Prostate gland (tissue), 2 donors: ENCODE measurements around the gene ELOVL5. TPM values are rescaled to one million over a fixed set of nuclear protein-coding genes. Genes with fewer than 3 reads are reported as not detected.

Experiments
- DNase-seq: peaks from one replicate; pipeline ENCODE4 v3.0.0-alpha.2; 2019; ENCODE audit warnings: low spot score
- H3K27ac ChIP-seq, 2 donors: fragments of 200-600 bp; sonication (generic); 2 replicates each; pipeline ENCODE4 v1.5.1; 2017 to 2019
- H3K27me3 ChIP-seq: fragments of 200-600 bp; sonication (generic); replicated peaks from 2 replicates; pipeline ENCODE4 v1.5.1; 2019; ENCODE audit not compliant: insufficient read depth
- H3K36me3 ChIP-seq, 2 donors: fragments of 200-600 bp; sonication (generic); 1 replicate in 1 of 2; 2 replicates in 1 of 2; pipeline versions ENCODE4 v1.5.1 to v1.8.1; 2017 to 2019
- H3K4me1 ChIP-seq: fragments of 200-600 bp; sonication (generic); replicated peaks from 2 replicates; pipeline ENCODE4 v1.5.1; 2019
- H3K4me3 ChIP-seq, 2 donors: fragments of 200-600 bp; sonication (generic); 2 replicates each; pipeline ENCODE4 v1.5.1; 2017 to 2019
- H3K9me3 ChIP-seq: fragments of 200-600 bp; sonication (generic); 2 replicates; pipeline ENCODE4 v1.5.1; 2017
- CTCF ChIP-seq, 4 experiments: fragments of 200-600 bp in 2 of 4; fragments of 450-650 bp in 2 of 4; sonication (generic) in 2 of 4; IDR thresholded peaks; 1 replicate in 3 of 4; 2 replicates in 1 of 4; pipeline ENCODE4 v1.5.1; 2016 to 2019; ENCODE audit warnings: antibody characterized with exemption in 4 of 4, mild to moderate bottlenecking in 2 of 4, moderate library complexity in 2 of 4
- POLR2A ChIP-seq: fragments of 450-650 bp; IDR thresholded peaks from one replicate; pipeline ENCODE4 v1.6.1; 2016; ENCODE audit warnings: antibody characterized with exemption, mild to moderate bottlenecking
- POLR2AphosphoS5 ChIP-seq: sonication (generic); formaldehyde crosslinking; IDR thresholded peaks from one replicate; pipeline ENCODE4 v1.6.1; 2017; ENCODE audit warnings: antibody characterized with exemption
- WGBS: methylation state at CpG from one replicate; pipeline ENCODE4 v1.1.5; 2018; 5-methylcytosine and 5-hydroxymethylcytosine counted together
- intact Hi-C: fragments of 100-400 bp; cut with DNase I; formaldehyde crosslinking; loops from one replicate; pipeline ENCODE4 v1.14.2; 2022
- total RNA-seq, 2 donors: library from RNA; depleted of rRNA; stranded (reverse); fragments of >200 nt; gene quantifications; one replicate each; pipeline ENCODE4 v1.1.0, GENCODE V29; 2016

ELOVL5 gene
- total RNA-seq, 2 donors from 2014 or later: 193 to 353 TPM

- no peak for TF ChIP-seq POLR2A
- no peak for TF ChIP-seq POLR2AphosphoS5
- TF ChIP-seq CTCF (IDR thresholded peaks at IDR 0.05): no peak
- H3K27me3 ChIP-seq: no peaks in the 10 kb centered on the region
- 71% methylated on average over 4 of the region's 4 CpGs for WGBS
- no peak for DNase-seq
- H3K9me3 ChIP-seq: no peaks in the 10 kb centered on the region
- no peak overlapping the region for H3K27ac ChIP-seq
- no peaks in the 10 kb centered on the region for H3K36me3 ChIP-seq
- intact Hi-C loops: no loop called here
- no peaks in the 10 kb centered on the region for H3K4me1 ChIP-seq
- H3K4me3 ChIP-seq: no peak overlapping the region
Observed at GRCh38 chr6:53361549-53362031, 12.8 kb upstream of the ELOVL5 start.

- no peak for DNase-seq
- no peaks in the 10 kb centered on the region for H3K27me3 ChIP-seq
- no peaks in the 10 kb centered on the region for H3K4me1 ChIP-seq
- no peaks in the 10 kb centered on the region for H3K36me3 ChIP-seq
- WGBS: 64% methylated on average over 10 of the region's 10 CpGs
- no peaks in the 10 kb centered on the region for H3K9me3 ChIP-seq
- H3K4me3 ChIP-seq: peak overlapping the region; percentile 58 to 64
- intact Hi-C loops: no loop called here
- TF ChIP-seq CTCF (IDR thresholded peaks at IDR 0.05): no peak
- TF ChIP-seq POLR2A: no peak
- no peak for TF ChIP-seq POLR2AphosphoS5
- H3K27ac ChIP-seq: peak overlapping the region; percentile 91 to 95
Observed at GRCh38 chr6:53360093-53360912, 11.6 kb upstream of the ELOVL5 start.

- Histone ChIP-seq H3K27me3 (no peaks in the 10 kb centered on the region), H3K36me3 (no peaks in the 10 kb centered on the region), H3K4me3 (peak overlapping the region; percentile 58 to 64), H3K27ac (peak overlapping the region; percentile 91 to 95), H3K4me1 (no peaks in the 10 kb centered on the region), H3K9me3 (no peaks in the 10 kb centered on the region)
- no peak for DNase-seq
- WGBS: 1% methylated on average over 10 of the region's 10 CpGs
- no peak for TF ChIP-seq POLR2A
- TF ChIP-seq POLR2AphosphoS5: no peak
- no peak for TF ChIP-seq CTCF (IDR thresholded peaks at IDR 0.05)
- intact Hi-C loops: loop anchor here (10.0 kb wide), 1 partner anchor 125 kb away; no protein-coding TSS in a partner anchor
Observed at GRCh38 chr6:53359843-53360092, 11.0 kb upstream of the ELOVL5 start.

- H3K4me1 ChIP-seq: no peaks in the 10 kb centered on the region
- peak; percentile 94 for DNase-seq
- no peaks in the 10 kb centered on the region for H3K27me3 ChIP-seq
- no peaks in the 10 kb centered on the region for H3K9me3 ChIP-seq
- peak overlapping the region; percentile 58 to 64 for H3K4me3 ChIP-seq
- peak overlapping the region; percentile 91 to 95 for H3K27ac ChIP-seq
- TF ChIP-seq POLR2A: peak; percentile 78
- no peak for TF ChIP-seq CTCF (IDR thresholded peaks at IDR 0.05)
- peak; percentile 91 for TF ChIP-seq POLR2AphosphoS5
- intact Hi-C loops: loop anchor here (10.0 kb wide), 1 partner anchor 126 kb away; no protein-coding TSS in a partner anchor
- WGBS: under 1% methylated on average over 58 of the region's 73 CpGs
- no peaks in the 10 kb centered on the region for H3K36me3 ChIP-seq
Observed at GRCh38 chr6:53359095-53359842, 10.5 kb upstream of the ELOVL5 start.
